Activated CD8-positive, alpha-beta memory T cell treated with anti-CD3 and anti-CD28 coated beads, Interleukin-2, amount 50 U/mL, for 1 hour (primary cell): Measurements from ENCODE around the gene KRTAP5-1.

Experiments
- DNase-seq: peaks from one replicate; pipeline ENCODE4 v3.0.0-alpha.2; 2020; ENCODE audit errors: extremely low read depth

KRTAP5-1 gene

GRCh38 chr11:1572197-1573076 lies 12.6 kb downstream of the KRTAP5-1 start, which contains the start of gene DUSP8:
Gene DUSP8, minus strand, starts transcription at chr11:1572271. Its CDS starts 6,445 bp downstream, at chr11:1565826.
- DNase-seq: peak; percentile 89

- no peak for DNase-seq
Measured at GRCh38 chr11:1571760-1572196, 13.3 kb downstream of the KRTAP5-1 start.

- no peak for DNase-seq
Measured at GRCh38 chr11:1570896-1571759, 14.0 kb downstream of the KRTAP5-1 start.

- DNase-seq: no peak
Measured at GRCh38 chr11:1570531-1570895, 14.6 kb downstream of the KRTAP5-1 start.

- no peak for DNase-seq
Measured at GRCh38 chr11:1570001-1570453, 15.1 kb downstream of the KRTAP5-1 start.

- no peak for DNase-seq
Measured at GRCh38 chr11:1569251-1569780, 15.8 kb downstream of the KRTAP5-1 start.

GRCh38 chr11:1568441-1568911 lies 16.6 kb downstream of the KRTAP5-1 start:
- DNase-seq: peak; percentile 49

- DNase-seq: no peak
Measured at GRCh38 chr11:1567721-1568100, 17.4 kb downstream of the KRTAP5-1 start.

GRCh38 chr11:1567052-1567720 lies 17.9 kb downstream of the KRTAP5-1 start:
- no peak for DNase-seq

GRCh38 chr11:1566381-1567051 lies 18.6 kb downstream of the KRTAP5-1 start:
- DNase-seq: no peak

GRCh38 chr11:1565904-1566247 lies 19.2 kb downstream of the KRTAP5-1 start:
- DNase-seq: no peak

GRCh38 chr11:1565173-1565903 lies 19.7 kb downstream of the KRTAP5-1 start:
- DNase-seq: no peak

- DNase-seq: no peak
Measured at GRCh38 chr11:1564535-1565172, 20.4 kb downstream of the KRTAP5-1 start.

GRCh38 chr11:1563697-1564534 lies 21.2 kb downstream of the KRTAP5-1 start:
- no peak for DNase-seq

GRCh38 chr11:1563149-1563638 lies 21.9 kb downstream of the KRTAP5-1 start:
- DNase-seq: no peak

GRCh38 chr11:1562469-1563148 lies 22.5 kb downstream of the KRTAP5-1 start:
- DNase-seq: no peak

- DNase-seq: no peak
Measured at GRCh38 chr11:1561955-1562354, 23.1 kb downstream of the KRTAP5-1 start.

GRCh38 chr11:1561266-1561665 lies 23.8 kb downstream of the KRTAP5-1 start:
- DNase-seq: no peak
